ENCODE measurements around the gene IBSP. TPM values are rescaled to one million over a fixed set of nuclear protein-coding genes. Genes with fewer than 3 reads are reported as not detected.

Gene IBSP
- total RNA-seq, 1 experiment from 2014 or later: not detected

- no peaks in the 10 kb centered on the region for H3K79me1 ChIP-seq (ENCODE audit: insufficient read depth, low read depth, low read length, poor library complexity, severe bottlenecking)
- no peak overlapping the region for H3K4ac ChIP-seq (ENCODE audit: low read depth, low read length)
- no peak overlapping the region for H2AK5ac ChIP-seq (ENCODE audit: insufficient read length, low read length)
- H3K14ac ChIP-seq (ENCODE audit: insufficient read depth, low read length): no peak overlapping the region
- H3K4me1 ChIP-seq (ENCODE audit: insufficient read depth, low read length): no peaks in the 10 kb centered on the region
- H2BK15ac ChIP-seq (ENCODE audit: low read depth, low read length): no peak overlapping the region
- no peak overlapping the region for H2BK12ac ChIP-seq (ENCODE audit: insufficient read length, low read depth, low read length)
- H3K18ac ChIP-seq (ENCODE audit: insufficient read length, low read depth, low read length): no peak overlapping the region
- H3T11ph ChIP-seq (ENCODE audit: low read length): no peak overlapping the region
- no CpG with 5 or more reads among the region's 2 CpGs for WGBS (ENCODE audit: extremely low coverage, insufficient read length, low lambda C conversion rate)
- H2BK5ac ChIP-seq (ENCODE audit: insufficient read length, low read length): no peak overlapping the region
- no peak overlapping the region for H3K56ac ChIP-seq (ENCODE audit: insufficient read length, low read depth, low read length)
- Mint-ChIP-seq H3K4me1 (peaks cover 21 to 32% of the 10 kb centered on the region in 2 experiments), H3K27ac (no peak overlapping the region), H3K36me3 (ENCODE audit: insufficient read depth in 1 of 3, low read depth in 3 of 3) (peaks cover 0 to 5% (median 0%) of the 10 kb centered on the region in 3 experiments; a peak in 1 of 7 replicates), H3K4me3 (no peak overlapping the region), H3K9me3 (no peaks in the 10 kb centered on the region), H3K27me3 (ENCODE audit: low read depth) (no peaks in the 10 kb centered on the region)
- no peak overlapping the region for H4K5ac ChIP-seq (ENCODE audit: insufficient read length, low read depth, low read length)
- H3K27me3 ChIP-seq (ENCODE audit: insufficient read depth, low read length): no peaks in the 10 kb centered on the region
- no peaks in the 10 kb centered on the region for H3K23me2 ChIP-seq (ENCODE audit: insufficient read length, low read depth, low read length, poor library complexity, severe bottlenecking)
- no peak overlapping the region for H2BK120ac ChIP-seq (ENCODE audit: low read depth, low read length, poor library complexity, severe bottlenecking)
- no peak overlapping the region for H2AFZ ChIP-seq (ENCODE audit: low read length)
- TF ChIP-seq CTCF (conservative IDR thresholded peaks at IDR 0.05): no peak
- H3K9me3 ChIP-seq (ENCODE audit: control insufficient read depth, low read depth, low read length): no peaks in the 10 kb centered on the region
- H3K9ac ChIP-seq (ENCODE audit: extremely low read depth, insufficient read length, low read length): no peak overlapping the region
- no peak overlapping the region for H4K8ac ChIP-seq (replicated peaks; ENCODE audit: insufficient read length, low read depth, low read length)
- no peak overlapping the region for H2BK20ac ChIP-seq (ENCODE audit: low read depth, low read length, poor library complexity, severe bottlenecking)
- H3K27ac ChIP-seq (ENCODE audit: insufficient read length, low read depth, low read length): no peak overlapping the region
- no peaks in the 10 kb centered on the region for H4K20me1 ChIP-seq (ENCODE audit: control insufficient read depth, insufficient read depth, insufficient read length)
- no peak overlapping the region for H3K23ac ChIP-seq (ENCODE audit: insufficient read length, low read depth, low read length)
- H4K91ac ChIP-seq (ENCODE audit: insufficient read length, low read depth, low read length): no peak overlapping the region
- H3K4me2 ChIP-seq (ENCODE audit: insufficient read depth, insufficient read length, low read length): no peak overlapping the region
- H3K79me2 ChIP-seq (ENCODE audit: insufficient read depth, low read length): no peaks in the 10 kb centered on the region
- DNase-seq: no peak
These were observed 36.4 kb downstream of the IBSP start for GRCh38 chr4:87835743-87836142.

All from H9 (cell line).